HepG2 (cell line): ENCODE measurements around the gene MFSD2A. TPM values are rescaled to one million over a fixed set of nuclear protein-coding genes. Genes with fewer than 3 reads are reported as not detected.

ENCODE experiments used
- ATAC-seq: fragments of 200-7000 bp; cut with Tn5 transposase; 3 replicates; pipeline ENCODE4 v1.9.1; 2020; ENCODE audit warnings: mild to moderate bottlenecking, moderate library complexity
- BruUV-seq: library from RNA; stranded (reverse); fragments of 400-500 nt; replicated peaks from 2 replicates; lab custom pipeline; 2021; lab: Mats Ljungman, UMichigan
- CTCF ChIA-PET: fragments of 300-600 bp; formaldehyde crosslinking; extraction: SDS; loops from one replicate; lab custom pipeline; 2021; ENCODE audit warnings: low total read pairs, inconsistent platforms, low intra/inter-chr PET ratio; lab: Yijun Ruan, JAX
- POLR2A ChIA-PET: fragments of 350-600 bp; sonication (Branson Sonifier 250); formaldehyde crosslinking; loops from one replicate; lab custom pipeline; 2020; ENCODE audit warnings: antibody characterized with exemption, inconsistent platforms; lab: Yijun Ruan, JAX
- DNase-seq: peaks from one replicate; pipeline ENCODE4 v3.0.0-alpha.2; 2015; ENCODE audit warnings: low spot score
- FAIRE-seq: peaks from 3 replicates; lab custom pipeline; 2011; peaks lifted over from hg19 to GRCh38; lab: Jason Lieb, UNC
- H2AFZ ChIP-seq: one replicate; pipeline ENCODE4 v1.6.1; 2011; ENCODE audit warnings: low read length, inconsistent platforms
- H3K27ac ChIP-seq: fragments of 300-600 bp; 3 replicates; pipeline ENCODE4 v1.8.0; 2011; ENCODE audit warnings: mixed run types, mild to moderate bottlenecking, mixed read lengths, low read length, inconsistent platforms; ENCODE audit not compliant: insufficient read depth; ENCODE audit errors: extremely low read length
- H3K27me3 ChIP-seq, 2 experiments: fragments of 200-600 bp in 1 of 2; 2 replicates in 1 of 2; 3 replicates in 1 of 2; pipeline versions ENCODE4 v1.6.0 to v1.8.0; 2011; ENCODE audit warnings: low read length in 2 of 2, mild to moderate bottlenecking in 2 of 2, moderate library complexity in 2 of 2, inconsistent platforms in 1 of 2; ENCODE audit not compliant: insufficient read depth in 2 of 2, control insufficient read depth in 1 of 2
- H3K36me3 ChIP-seq, 2 experiments: fragments of 200-600 bp in 1 of 2; replicated peaks in 1 of 2; 2 replicates in 1 of 2; 3 replicates in 1 of 2; pipeline versions ENCODE4 v1.5.1 to v1.8.0; 2011; ENCODE audit warnings: low read length in 2 of 2, inconsistent platforms in 1 of 2; ENCODE audit not compliant: insufficient read depth in 2 of 2, control insufficient read depth in 1 of 2
- H3K4me1 ChIP-seq: 2 replicates; pipeline ENCODE4 v1.5.1; 2012; ENCODE audit warnings: low read length, inconsistent platforms; ENCODE audit not compliant: insufficient read depth
- H3K4me2 ChIP-seq: 2 replicates; pipeline ENCODE4 v1.6.0; 2011; ENCODE audit warnings: low read depth, low read length, inconsistent platforms
- H3K4me3 ChIP-seq, 3 experiments: fragments of 200-600 bp in 1 of 3; sonication (generic), shearing (Covaris generic) in 1 of 3; replicated peaks in 1 of 3; 2 replicates each; pipeline ENCODE4 v1.5.1; 2011 to 2016; ENCODE audit warnings: low read length in 3 of 3, inconsistent platforms in 2 of 3, low read depth in 2 of 3, mild to moderate bottlenecking in 2 of 3, control low read depth in 1 of 3, mixed read lengths in 1 of 3; ENCODE audit not compliant: insufficient read depth in 1 of 3
- H3K79me2 ChIP-seq: one replicate; pipeline ENCODE4 v1.6.1; 2011; ENCODE audit warnings: low read length, inconsistent platforms; ENCODE audit not compliant: insufficient read depth
- H3K9ac ChIP-seq: 2 replicates; pipeline ENCODE4 v1.6.0; 2011; ENCODE audit warnings: mild to moderate bottlenecking, low read depth, low read length, inconsistent platforms; ENCODE audit not compliant: insufficient read depth
- H3K9me3 ChIP-seq: 2 replicates; pipeline ENCODE4 v1.5.1; 2012; ENCODE audit warnings: mild to moderate bottlenecking, low read length
- H4K20me1 ChIP-seq: 2 replicates; pipeline ENCODE4 v1.6.0; 2011; ENCODE audit warnings: inconsistent platforms, mild to moderate bottlenecking, low read length, moderate library complexity; ENCODE audit not compliant: insufficient read depth
- ARNTL ChIP-seq: sonication (generic); formaldehyde crosslinking; IDR thresholded peaks from 2 replicates; pipeline ENCODE4 v1.4.0; 2020; ENCODE audit warnings: mild to moderate bottlenecking, missing genetic modification reagents
- GABPA ChIP-seq, 2 experiments: IDR thresholded peaks; 2 replicates each; pipeline ENCODE4 v1.6.1; 2011 to 2016; ENCODE audit warnings: low read depth in 2 of 2, low read length in 1 of 2, missing biosample characterization in 1 of 2, missing genetic modification characterization in 1 of 2
- JUND ChIP-seq: sonication (generic); formaldehyde crosslinking; IDR thresholded peaks from 2 replicates; pipeline ENCODE4 v1.8.0; 2022; ENCODE audit warnings: mild to moderate bottlenecking, missing genetic modification reagents
- SIN3B ChIP-seq: fragments of 150-350 bp; IDR thresholded peaks from 2 replicates; pipeline ENCODE4 v1.6.1; 2014; ENCODE audit warnings: low read length
- SOX13 ChIP-seq, 3 experiments: fragments of 450-650 bp in 1 of 3; sonication (generic) in 1 of 3; formaldehyde crosslinking in 1 of 3; IDR thresholded peaks in 2 of 3; conservative IDR thresholded peaks in 1 of 3; 2 replicates each; pipeline versions ENCODE4 v1.5.0 to v1.6.1; 2016 to 2020; ENCODE audit warnings: antibody characterized with exemption in 1 of 3, mild to moderate bottlenecking in 1 of 3, missing compliant biosample characterization in 1 of 3, missing genetic modification reagents in 1 of 3, moderate library complexity in 1 of 3
- TARDBP ChIP-seq: sonication (generic); formaldehyde crosslinking; IDR thresholded peaks from 2 replicates; pipeline ENCODE4 v1.8.0; 2022; ENCODE audit warnings: mild to moderate bottlenecking, missing genetic modification reagents
- ZNF230 ChIP-seq: sonication (generic); formaldehyde crosslinking; IDR thresholded peaks from 2 replicates; pipeline ENCODE4 v1.4.0; 2020; ENCODE audit warnings: mild to moderate bottlenecking, missing genetic modification reagents
- ZNF768 ChIP-seq: sonication (generic); formaldehyde crosslinking; IDR thresholded peaks from 2 replicates; pipeline ENCODE4 v1.4.0; 2020; ENCODE audit warnings: missing genetic modification reagents
- WGBS: methylation state at CpG from one replicate; pipeline ENCODE4 v1.1.6; 2017; ENCODE audit warnings: low lambda C conversion rate; 5-methylcytosine and 5-hydroxymethylcytosine counted together
- in situ Hi-C: cut with HindIII; loops from 2 replicates; pipeline ENCODE4 v1.10.0; 2017; ENCODE audit warnings: low pct_unique_long_range_greater_than_20kb; ENCODE audit not compliant: extremely low pct_ligation_motif_present
- intact Hi-C: fragments of 100-400 bp; cut with micrococcal nuclease; formaldehyde crosslinking; loops from one replicate; pipeline ENCODE4 v1.10.0; 2022; ENCODE audit not compliant: unreplicated experiment
- polyA plus RNA-seq, 8 experiments: library from polyadenylated mRNA; depleted of rRNA in 3 of 8; stranded (reverse) in 7 of 8; unstranded in 1 of 8; fragments of >200 nt; fragmentation: Illumina TruSeq in 4 of 8; extraction: Trizol in 4 of 8; gene quantifications; 2 replicates each; pipeline versions ENCODE4 v1.2.1 to v1.2.3, GENCODE V29; 2011 to 2016; ENCODE audit warnings: low read depth in 4 of 8, missing spikeins in 1 of 8, mixed read lengths in 1 of 8; ENCODE audit not compliant: insufficient read depth in 1 of 8
- total RNA-seq, 5 experiments: library from RNA; depleted of rRNA; stranded (reverse); fragments of >200 nt; fragmentation: Illumina TruSeq; extraction: Trizol; gene quantifications; 2 replicates each; pipeline ENCODE4 v1.2.3, GENCODE V29; 2016; ENCODE audit warnings: low read depth in 1 of 5
- TF ChIP-seq, protein P1 (sequence below): sonication (generic); formaldehyde crosslinking; conservative IDR thresholded peaks from 2 replicates; pipeline ENCODE4 v1.4.0; 2020; ENCODE audit warnings: missing genetic modification reagents

The MFSD2A gene
- total and polyA plus RNA-seq, 2 of the 13 experiments (the other 11 are each of a cell fraction or from before 2014, with no cell fraction given) = 0.08 TPM; not detected in 1

DNA sequence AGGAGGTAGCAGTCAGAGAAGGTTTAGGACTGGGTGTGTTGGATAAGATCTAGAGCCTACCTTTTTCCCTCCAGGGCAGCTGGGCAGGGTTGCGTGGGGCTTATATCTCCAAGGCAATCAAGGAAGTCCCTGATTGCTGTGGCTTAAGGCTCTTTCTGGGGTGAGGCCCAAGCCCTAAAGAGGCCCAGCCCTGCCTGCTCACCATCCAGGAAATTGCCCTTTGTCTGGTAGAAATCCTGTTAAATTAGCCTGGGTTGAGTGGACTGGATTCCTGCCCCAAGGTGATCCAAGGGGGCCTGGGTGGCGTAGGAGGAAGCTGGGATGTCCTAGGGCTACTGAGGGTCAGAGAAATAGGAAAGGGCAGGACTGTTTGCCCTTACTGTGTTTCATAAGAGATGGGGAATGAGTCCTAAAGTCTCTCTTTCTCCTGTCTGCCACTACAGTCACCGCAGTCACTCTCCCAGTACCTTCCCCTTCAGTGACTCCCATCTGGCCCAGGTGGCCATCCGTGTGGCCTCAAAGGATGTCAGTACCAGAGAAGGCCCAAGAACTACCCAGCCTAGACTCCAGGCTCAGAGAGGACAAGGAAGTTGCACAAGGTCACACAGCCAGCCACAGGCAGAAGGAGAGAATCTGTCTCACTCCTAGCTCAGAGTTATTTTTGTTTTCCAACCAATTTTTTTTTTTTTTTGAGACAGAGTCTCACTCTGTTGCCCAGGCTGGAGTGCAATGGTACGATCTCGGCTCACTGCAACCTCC lies 25.8 kb downstream of the MFSD2A start:
- DNase-seq (no peak), ATAC-seq (no peak), FAIRE-seq (no peak)
- no peaks in the 10 kb centered on the region for H3K36me3 ChIP-seq
- no peak overlapping the region for H3K27ac ChIP-seq
- POLR2A ChIA-PET = no interaction called here
- no peak overlapping the region for H3K9ac ChIP-seq
- no peak overlapping the region for H3K4me3 ChIP-seq
- H3K4me2 ChIP-seq = no peak overlapping the region
- no TSS peak for BruUV-seq
- H3K79me2 ChIP-seq = no peaks in the 10 kb centered on the region
- H3K27me3 ChIP-seq = no peaks in the 10 kb centered on the region; a peak in 1 of 5 replicates
- CTCF ChIA-PET = no interaction called here
- intact Hi-C loops = no loop called here
- no peaks in the 10 kb centered on the region for H3K9me3 ChIP-seq
- no peak overlapping the region for H2AFZ ChIP-seq
- H4K20me1 ChIP-seq = no peaks in the 10 kb centered on the region
- WGBS = 48% methylated on average over 4 of the region's 6 CpGs
- in situ Hi-C loops = no loop called here
- H3K4me1 ChIP-seq = peaks cover 8% of the 10 kb centered on the region; the same call in 1 of the 2 replicates
- TF ChIP-seq, protein P1, sequence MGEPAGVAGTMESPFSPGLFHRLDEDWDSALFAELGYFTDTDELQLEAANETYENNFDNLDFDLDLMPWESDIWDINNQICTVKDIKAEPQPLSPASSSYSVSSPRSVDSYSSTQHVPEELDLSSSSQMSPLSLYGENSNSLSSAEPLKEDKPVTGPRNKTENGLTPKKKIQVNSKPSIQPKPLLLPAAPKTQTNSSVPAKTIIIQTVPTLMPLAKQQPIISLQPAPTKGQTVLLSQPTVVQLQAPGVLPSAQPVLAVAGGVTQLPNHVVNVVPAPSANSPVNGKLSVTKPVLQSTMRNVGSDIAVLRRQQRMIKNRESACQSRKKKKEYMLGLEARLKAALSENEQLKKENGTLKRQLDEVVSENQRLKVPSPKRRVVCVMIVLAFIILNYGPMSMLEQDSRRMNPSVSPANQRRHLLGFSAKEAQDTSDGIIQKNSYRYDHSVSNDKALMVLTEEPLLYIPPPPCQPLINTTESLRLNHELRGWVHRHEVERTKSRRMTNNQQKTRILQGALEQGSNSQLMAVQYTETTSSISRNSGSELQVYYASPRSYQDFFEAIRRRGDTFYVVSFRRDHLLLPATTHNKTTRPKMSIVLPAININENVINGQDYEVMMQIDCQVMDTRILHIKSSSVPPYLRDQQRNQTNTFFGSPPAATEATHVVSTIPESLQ (CRISPR knock-in tag) = no peak
- TF ChIP-seq ZNF230 (CRISPR knock-in tag) (no peak), ARNTL (CRISPR knock-in tag) (no peak), SOX13 (IDR thresholded peaks at IDR 0.05) (no peak), SOX13 (CRISPR knock-in tag; conservative IDR thresholded peaks at IDR 0.05 in 1 of 2, IDR thresholded peaks at IDR 0.05 in 1 of 2) (no peak), SIN3B (no peak), ZNF768 (CRISPR knock-in tag) (peak; percentile 79), TARDBP (CRISPR knock-in tag) (no peak), JUND (CRISPR knock-in tag) (no peak), GABPA (IDR thresholded peaks at IDR 0.05; ENCODE audit: low read depth, low read length) (no peak), GABPA (CRISPR knock-in tag; IDR thresholded peaks at IDR 0.05; ENCODE audit: low read depth) (no peak)
